HG03457 (cell line): Measurements from ENCODE around the gene IL25.

Experiments used
- ATAC-seq: cut with Tn5 transposase; IDR thresholded peaks from one replicate; pipeline ENCODE4 v1.9.1; 2021; ENCODE audit warnings: moderate number of reproducible peaks; ENCODE audit not compliant: unreplicated experiment

Gene IL25

GRCh38 chr14:23352506-23353432 lies 19.8 kb upstream of the IL25 start, which contains the start of gene SLC22A17:
Gene SLC22A17 (minus strand): TSS chr14:23352887.
- ATAC-seq: no peak

- no peak for ATAC-seq
These were observed 19.2 kb upstream of the IL25 start for GRCh38 chr14:23353433-23353780.

- no peak for ATAC-seq
These were observed 17.6 kb upstream of the IL25 start for GRCh38 chr14:23354990-23355389.

GRCh38 chr14:23355871-23356435 lies 16.7 kb upstream of the IL25 start:
- no peak for ATAC-seq

- ATAC-seq: no peak
These were observed 15.9 kb upstream of the IL25 start for GRCh38 chr14:23356662-23357061.

GRCh38 chr14:23357261-23357660 lies 15.3 kb upstream of the IL25 start:
- no peak for ATAC-seq

- ATAC-seq: no peak
These were observed 14.6 kb upstream of the IL25 start for GRCh38 chr14:23358042-23358441.

GRCh38 chr14:23358553-23359166 lies 13.9 kb upstream of the IL25 start:
- no peak for ATAC-seq

- ATAC-seq: no peak
These were observed 13.4 kb upstream of the IL25 start for GRCh38 chr14:23359167-23359626.

GRCh38 chr14:23359722-23360447 lies 12.7 kb upstream of the IL25 start:
- no peak for ATAC-seq

GRCh38 chr14:23360496-23360895 lies 12.1 kb upstream of the IL25 start:
- ATAC-seq: no peak

GRCh38 chr14:23361320-23361719 lies 11.3 kb upstream of the IL25 start:
- no peak for ATAC-seq

GRCh38 chr14:23361763-23362162 lies 10.8 kb upstream of the IL25 start:
- ATAC-seq: no peak

GRCh38 chr14:23362200-23362599 lies 10.4 kb upstream of the IL25 start:
- ATAC-seq: no peak

GRCh38 chr14:23364164-23365035 lies 8.2 kb upstream of the IL25 start:
- no peak for ATAC-seq

- ATAC-seq: no peak
These were observed 7.4 kb upstream of the IL25 start, which contains the start of gene EFS for GRCh38 chr14:23365036-23365731. Gene EFS (minus strand): TSS chr14:23365172. CDS start chr14:23365025, 147 bp downstream.

GRCh38 chr14:23365732-23366425 lies 6.7 kb upstream of the IL25 start:
- ATAC-seq: no peak

- ATAC-seq: no peak
These were observed 6.1 kb upstream of the IL25 start for GRCh38 chr14:23366426-23366921.

- ATAC-seq: no peak
These were observed 2.4 kb upstream of the IL25 start for GRCh38 chr14:23370221-23370620.
